ENCODE measurements around the gene PAX2. TPM values are rescaled to one million over a fixed set of nuclear protein-coding genes. Genes with fewer than 3 reads are reported as not detected.

PAX2 gene
- total RNA-seq, 1 donor from 2014 or later = not detected

- intact Hi-C loops (cut with micrococcal nuclease) = no loop called here
Observed at GRCh38 chr10:100782461-100783244, 37.3 kb downstream of the PAX2 start.

DNA sequence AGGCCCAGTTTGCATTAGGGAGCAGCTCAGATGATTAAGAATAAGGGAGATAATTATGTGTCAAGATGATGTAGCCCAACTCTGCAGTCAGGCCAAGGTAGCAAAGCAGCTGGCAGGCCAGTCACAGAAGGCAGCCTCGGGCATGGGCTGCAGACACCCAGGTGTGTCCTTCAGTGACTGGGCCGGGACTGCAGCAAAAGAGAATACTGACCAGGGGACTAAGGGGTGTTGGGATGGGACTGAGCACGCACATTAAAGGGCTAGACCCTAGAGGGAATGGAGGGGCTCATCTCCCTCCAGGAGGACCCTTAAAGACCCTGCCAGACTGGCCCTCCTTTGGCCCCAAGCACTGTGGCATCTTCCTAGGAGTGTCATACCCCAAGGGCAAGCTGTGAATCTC lies 38.7 kb downstream of the PAX2 start:
- intact Hi-C loops (cut with micrococcal nuclease) = no loop called here

- intact Hi-C loops (cut with micrococcal nuclease) = no loop called here
Observed at GRCh38 chr10:100786591-100786990, 41.2 kb downstream of the PAX2 start.

DNA sequence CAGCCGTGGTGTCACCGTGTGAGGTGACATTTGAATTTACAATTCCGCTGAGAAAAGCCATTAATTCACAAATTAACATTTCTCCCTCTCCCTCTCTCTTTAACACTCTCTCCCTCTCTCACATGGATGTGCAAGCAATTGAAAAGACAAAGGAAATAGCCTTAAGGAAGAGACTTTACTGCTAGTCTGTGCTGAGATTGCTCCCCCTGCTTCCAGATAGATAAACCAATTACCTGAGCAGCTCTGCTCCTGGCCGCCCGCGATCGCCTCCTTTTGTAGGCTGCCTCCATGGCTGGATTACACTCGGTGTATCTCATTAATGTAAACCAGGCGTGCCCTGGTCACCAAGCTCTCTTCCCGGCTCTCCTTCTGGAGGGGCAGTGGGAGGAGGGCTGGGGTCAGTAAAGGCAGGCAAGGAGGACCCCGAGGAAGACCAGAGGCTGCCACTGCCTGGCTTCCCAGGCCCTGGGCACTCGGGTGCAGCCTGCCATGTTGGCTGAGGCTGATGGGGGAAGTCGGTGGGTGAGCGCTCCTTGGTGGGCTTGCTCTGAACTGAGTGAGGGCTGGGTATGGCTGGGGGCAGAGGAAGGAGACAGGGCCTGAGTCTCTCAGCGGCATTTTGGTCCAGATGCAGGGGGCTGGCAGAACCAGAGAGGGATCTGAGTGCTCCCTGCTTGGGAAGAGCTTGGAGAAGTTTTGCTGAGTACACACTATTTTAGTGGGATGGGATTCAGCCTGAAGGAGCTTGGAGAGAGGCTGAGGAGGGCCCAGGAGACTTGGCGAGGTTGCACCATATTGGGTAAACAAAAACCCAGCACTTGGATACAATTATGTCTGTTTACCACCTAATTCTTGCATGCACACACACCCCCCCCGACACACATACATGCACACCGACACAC lies 42.9 kb downstream of the PAX2 start:
- intact Hi-C loops (cut with micrococcal nuclease) = no loop called here

DNA sequence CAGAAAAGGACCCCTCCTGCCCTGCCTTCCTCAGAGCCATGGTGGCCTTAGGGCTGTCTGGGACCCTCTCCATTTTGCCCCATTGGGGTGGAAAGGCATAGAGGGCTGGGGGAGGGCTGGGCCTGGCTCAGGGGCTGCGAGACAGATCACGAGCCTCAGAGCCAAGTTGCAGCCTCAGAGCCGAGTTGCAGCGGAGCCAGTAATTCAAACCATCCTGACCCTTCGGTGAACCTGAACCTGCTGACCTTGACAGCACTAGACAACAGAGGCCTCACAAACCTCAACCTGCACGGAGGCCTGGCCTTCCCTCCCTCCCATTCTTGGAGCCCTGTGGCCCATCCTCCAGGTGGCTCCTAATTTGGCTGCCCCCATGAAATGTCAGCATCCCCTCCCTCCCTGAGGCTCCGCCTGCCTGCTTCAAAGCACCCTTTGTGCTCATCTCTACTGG lies 45.4 kb downstream of the PAX2 start:
- intact Hi-C loops (cut with micrococcal nuclease) = no loop called here

- intact Hi-C loops (cut with micrococcal nuclease) = no loop called here
Observed at GRCh38 chr10:100791369-100792058, 46.1 kb downstream of the PAX2 start.

GRCh38 chr10:100792574-100792973 lies 47.2 kb downstream of the PAX2 start:
- intact Hi-C loops (cut with micrococcal nuclease) = no loop called here

GRCh38 chr10:100793055-100793454 lies 47.7 kb downstream of the PAX2 start:
- intact Hi-C loops (cut with micrococcal nuclease) = no loop called here

DNA sequence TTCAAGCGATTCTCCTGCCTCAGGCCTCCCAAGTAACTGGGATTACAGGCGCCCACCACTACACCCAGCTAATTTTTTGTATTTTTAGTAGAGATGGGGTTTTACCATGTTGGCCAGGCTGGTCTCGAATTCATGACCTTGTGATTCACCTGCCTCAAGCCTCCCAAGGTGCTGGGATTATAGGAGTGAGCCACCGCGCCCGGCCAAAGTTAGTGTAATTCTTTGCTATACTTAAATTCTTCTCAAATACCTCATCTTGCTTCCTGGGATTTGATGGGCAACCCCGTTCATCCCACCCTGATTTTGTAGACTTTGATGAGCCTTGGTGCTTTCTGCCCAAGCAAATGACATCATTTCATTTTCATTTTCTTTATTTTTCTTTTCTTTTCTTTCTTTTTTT lies 54.5 kb downstream of the PAX2 start:
- intact Hi-C loops (cut with micrococcal nuclease) = no loop called here

- intact Hi-C loops (cut with micrococcal nuclease) = no loop called here
Observed at GRCh38 chr10:100800931-100801330, 55.5 kb downstream of the PAX2 start.

DNA sequence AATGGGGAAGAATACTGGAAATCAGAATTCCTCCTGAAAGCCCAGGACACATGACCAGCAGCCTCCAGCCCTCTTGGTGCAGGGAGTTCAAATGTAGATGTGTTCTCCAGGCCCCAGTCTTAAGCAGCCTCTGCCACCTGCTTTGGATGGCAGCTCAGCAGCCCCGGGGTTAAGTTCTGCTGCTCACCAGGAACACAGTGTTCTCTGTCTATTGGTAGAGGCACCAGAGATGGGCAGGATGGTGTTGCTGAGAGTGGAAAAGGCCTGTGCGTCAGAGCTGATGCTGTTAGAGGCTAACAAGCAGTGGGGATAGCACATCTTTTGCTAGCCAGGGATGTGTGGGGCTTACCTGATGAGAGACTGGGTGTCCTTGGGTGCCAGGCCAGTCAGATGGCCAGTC lies 56.8 kb downstream of the PAX2 start:
- intact Hi-C loops (cut with micrococcal nuclease) = no loop called here

GRCh38 chr10:100802607-100803006 lies 57.2 kb downstream of the PAX2 start:
- intact Hi-C loops (cut with micrococcal nuclease) = no loop called here

DNA sequence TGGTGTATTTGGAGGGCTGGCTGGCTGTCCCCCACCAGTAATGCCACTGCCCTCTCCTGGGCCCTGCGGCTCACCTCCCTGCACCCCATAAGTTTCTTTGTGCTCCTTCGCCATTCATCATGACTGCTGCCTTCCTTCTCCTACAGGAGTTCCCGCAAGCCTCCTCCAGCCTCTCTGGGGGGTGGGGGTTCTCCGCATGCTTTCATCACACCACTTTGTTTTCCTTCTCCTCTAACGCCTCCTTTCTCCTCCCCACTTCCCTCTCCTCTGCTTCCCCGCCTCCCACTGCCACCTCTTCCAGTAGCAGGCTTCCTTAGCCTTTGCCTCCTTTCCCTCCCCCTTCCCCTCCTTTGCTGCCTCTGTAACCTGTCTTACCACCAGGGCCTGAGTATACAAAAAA lies 58.1 kb downstream of the PAX2 start:
- intact Hi-C loops (cut with micrococcal nuclease) = no loop called here

- intact Hi-C loops (cut with micrococcal nuclease) = no loop called here
Observed at GRCh38 chr10:100803908-100804307, 58.5 kb downstream of the PAX2 start.

DNA sequence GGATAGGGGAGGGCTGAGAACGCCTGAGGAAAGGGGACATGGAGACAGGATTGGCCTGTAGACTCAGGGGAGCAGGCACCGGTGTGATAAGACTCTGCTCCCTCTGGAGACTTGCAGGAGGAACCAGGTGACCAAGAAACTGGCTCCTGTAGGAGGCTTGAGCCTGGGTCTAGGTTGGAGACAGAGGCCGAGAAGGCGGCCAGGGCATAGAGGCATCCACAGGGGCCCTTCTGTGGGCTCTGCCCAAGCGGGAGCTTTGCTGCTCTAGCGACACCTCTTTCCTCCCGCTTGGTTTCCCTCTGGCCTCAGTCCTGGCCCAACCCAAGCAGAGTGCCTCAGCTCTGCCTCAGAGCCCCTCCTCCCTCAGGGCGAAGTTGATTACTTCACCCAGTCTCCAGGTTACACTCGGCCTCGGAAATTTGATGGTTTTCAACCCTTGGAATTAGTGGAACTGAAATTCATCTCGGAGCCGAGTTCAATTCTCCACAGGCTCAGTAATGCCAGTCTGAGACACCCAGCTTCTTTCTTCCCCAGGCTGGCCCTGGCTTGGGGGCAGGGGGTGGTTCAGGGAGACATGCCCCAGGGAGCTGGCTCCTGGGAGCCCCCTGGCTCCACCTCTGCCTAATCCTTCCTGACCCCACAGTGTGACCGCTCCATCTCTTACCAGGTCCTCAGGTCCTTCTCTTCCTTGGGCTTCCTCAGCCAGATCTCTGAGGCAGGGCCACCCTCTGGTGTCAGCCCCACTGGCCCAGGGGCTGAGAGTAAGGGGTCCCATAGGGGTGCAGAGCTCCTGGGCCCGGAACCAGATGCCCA lies 60.4 kb downstream of the PAX2 start:
- intact Hi-C loops (cut with micrococcal nuclease) = no loop called here

GRCh38 chr10:100806356-100806645 lies 60.9 kb downstream of the PAX2 start:
- intact Hi-C loops (cut with micrococcal nuclease) = no loop called here

- intact Hi-C loops (cut with micrococcal nuclease) = no loop called here
Observed at GRCh38 chr10:100807241-100807951, 62.0 kb downstream of the PAX2 start.

DNA sequence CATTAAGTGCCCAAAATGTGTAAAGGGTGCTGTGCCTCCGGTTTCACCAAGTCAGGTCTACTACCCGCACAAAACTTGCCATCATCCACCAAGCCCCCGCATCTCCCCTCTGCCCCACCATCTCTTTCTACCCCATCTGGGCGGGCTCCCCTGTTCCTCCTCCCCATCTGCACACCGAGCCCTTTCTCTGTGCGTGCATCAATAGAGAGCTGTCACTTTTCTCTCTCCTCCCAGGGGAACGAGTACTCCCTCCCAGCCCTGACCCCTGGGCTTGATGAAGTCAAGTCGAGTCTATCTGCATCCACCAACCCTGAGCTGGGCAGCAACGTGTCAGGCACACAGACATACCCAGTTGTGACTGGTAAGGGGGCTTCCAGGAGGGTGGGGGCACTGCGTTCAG lies 63.5 kb downstream of the PAX2 start:
- intact Hi-C loops (cut with micrococcal nuclease) = no loop called here

- intact Hi-C loops (cut with micrococcal nuclease) = no loop called here
Observed at GRCh38 chr10:100810091-100810834, 64.9 kb downstream of the PAX2 start.

- intact Hi-C loops (cut with micrococcal nuclease) = no loop called here
Observed at GRCh38 chr10:100810835-100811116, 65.4 kb downstream of the PAX2 start.

Data from T-helper 1 cell treated with Interleukin-12 subunit alpha and Interleukin-12 subunit beta and Interleukin-4 antibody, amounts not matched to agents 30 ng/mL and 1 ng/mL, for 36 hours (primary cell).